SH-SY5Y (cell line): ENCODE results near the gene NAV2.

ENCODE experiments used
- GATA2 ChIP-seq: IDR thresholded peaks from 2 replicates; pipeline ENCODE4 v1.6.1; 2011; ENCODE audit warnings: mild to moderate bottlenecking, low read depth, low read length
- GATA3 ChIP-seq: IDR thresholded peaks from 2 replicates; pipeline ENCODE4 v1.6.1; 2011; ENCODE audit warnings: low read depth, mild to moderate bottlenecking, low read length, moderate library complexity

- no peak for TF ChIP-seq GATA2
- no peak for TF ChIP-seq GATA3
Measured at GRCh38 chr11:19962801-19963175, 250.2 kb downstream of the NAV2 start.
